ENCODE results near the gene LY6G6F. TPM values are rescaled to one million over a fixed set of nuclear protein-coding genes. Genes with fewer than 3 reads are reported as not detected.

Gene LY6G6F
- total and polyA plus RNA-seq, 2 donors (not counting 3 experiments of a cell fraction or from before 2014, with no cell fraction given), result not detected

- Histone ChIP-seq H3K9me3 (replicated peaks; ENCODE audit: control insufficient read depth, insufficient read depth, low read length) (no peaks in the 10 kb centered on the region), H3K27ac (ENCODE audit: insufficient read depth, low read depth, low read length) (no peak overlapping the region), H3K79me2 (ENCODE audit: control insufficient read depth, insufficient read depth, low read length) (no peaks in the 10 kb centered on the region), H3K36me3 (ENCODE audit: control insufficient read depth in 2 of 2, extremely low read depth in 1 of 2, insufficient read depth in 2 of 2, low read length in 2 of 2) (no peaks in the 10 kb centered on the region), H3K27me3 (ENCODE audit: control insufficient read depth in 2 of 2, insufficient read depth in 2 of 2, low read length in 2 of 2) (no peaks in the 10 kb centered on the region), H3K9ac (replicated peaks; ENCODE audit: extremely low read depth, insufficient read depth, low read length) (no peak overlapping the region), H3K4me1 (ENCODE audit: control insufficient read depth, extremely low read depth, insufficient read depth, low read length) (peaks cover 8% of the 10 kb centered on the region), H3K4me3 (replicated peaks in 1 of 3; ENCODE audit: insufficient read depth in 1 of 3, low read depth in 1 of 3, low read length in 3 of 3) (no peak overlapping the region), H3K9me1 (replicated peaks; ENCODE audit: control insufficient read depth, extremely low read depth, insufficient read depth, low read length) (no peaks in the 10 kb centered on the region), H2AFZ (ENCODE audit: low read depth, low read length) (no peak overlapping the region), H3K4me2 (ENCODE audit: insufficient read depth, low read length) (no peak overlapping the region), H4K20me1 (replicated peaks; ENCODE audit: control insufficient read depth, extremely low read depth, insufficient read depth, low read length) (no peaks in the 10 kb centered on the region)
- ChIA-PET CTCF (interaction anchor here (1.3 to 3.0 kb wide), 6 partner anchors 9 to 116 kb away, joined by 3 to 9 read pairs (median 5); partner anchors contain the start of genes ABHD16A and MPIG6B), POLR2A (interaction anchor here (0.7 to 2.0 kb wide), 2 partner anchors 10 to 11 kb away, joined by 3 to 10 read pairs; partner anchors contain the start of gene ABHD16A)
- intact Hi-C loops (cut with micrococcal nuclease) (no loop called here), dilution Hi-C loops (cut with MboI; ENCODE audit: extremely low pct_ligation_motif_present, low sequenced_read_pairs) (no loop called here)
- DNase-seq (ENCODE audit: low read depth, low spot score), result no peak
- no peak for FAIRE-seq
- no TSS peak for BruUV-seq (replicated peaks)
- TF ChIP-seq MYC (IDR thresholded peaks at IDR 0.05; ENCODE audit: low read depth, low read length) (no peak), JUN (IDR thresholded peaks at IDR 0.05; ENCODE audit: borderline replicate concordance, insufficient read depth, insufficient read length, low read depth) (no peak), GATA2 (IDR thresholded peaks at IDR 0.05; ENCODE audit: insufficient read depth, insufficient read length, low read depth, low read length) (no peak)
Measured at GRCh38 chr6:31713991-31714684, 7.5 kb downstream of the LY6G6F start.

GRCh38 chr6:31715022-31715958, 8.6 kb downstream of the LY6G6F start, which contains the start of gene LY6G6D:
LY6G6D (plus strand) TSS chr6:31715348; CDS start chr6:31715356, 8 bp downstream.
- Histone ChIP-seq H2AFZ (ENCODE audit: low read depth, low read length) (no peak within 1 kb of the TSS), H3K4me2 (ENCODE audit: insufficient read depth, low read length) (no peak within 1 kb of the TSS), H3K9me3 (replicated peaks; ENCODE audit: control insufficient read depth, insufficient read depth, low read length) (no peaks in the 10 kb centered on the region), H3K79me2 (ENCODE audit: control insufficient read depth, insufficient read depth, low read length) (no peaks in the 10 kb centered on the region), H3K9me1 (replicated peaks; ENCODE audit: control insufficient read depth, extremely low read depth, insufficient read depth, low read length) (no peaks in the 10 kb centered on the region), H3K4me3 (replicated peaks in 1 of 3; ENCODE audit: insufficient read depth in 1 of 3, low read depth in 1 of 3, low read length in 3 of 3) (no peak within 1 kb of the TSS), H3K9ac (replicated peaks; ENCODE audit: extremely low read depth, insufficient read depth, low read length) (no peak within 1 kb of the TSS), H3K4me1 (ENCODE audit: control insufficient read depth, extremely low read depth, insufficient read depth, low read length) (peaks cover 8% of the 10 kb centered on the region), H3K27me3 (ENCODE audit: control insufficient read depth in 2 of 2, insufficient read depth in 2 of 2, low read length in 2 of 2) (no peaks in the 10 kb centered on the region), H3K36me3 (ENCODE audit: control insufficient read depth in 2 of 2, extremely low read depth in 1 of 2, insufficient read depth in 2 of 2, low read length in 2 of 2) (no peaks in the 10 kb centered on the region), H4K20me1 (replicated peaks; ENCODE audit: control insufficient read depth, extremely low read depth, insufficient read depth, low read length) (no peaks in the 10 kb centered on the region), H3K27ac (ENCODE audit: insufficient read depth, low read depth, low read length) (no peak within 1 kb of the TSS)
- DNase-seq (ENCODE audit: low read depth, low spot score), result no peak
- CTCF ChIA-PET, result interaction anchor here (1.5 to 3.0 kb wide), 4 partner anchors 8 to 115 kb away, joined by 4 to 9 read pairs (median 7); partner anchors contain the start of genes ABHD16A and MPIG6B
- no TSS peak for BruUV-seq (replicated peaks)
- POLR2A ChIA-PET, result interaction anchor here (2.0 kb wide), 1 partner anchor 9 kb away, joined by 10 read pairs; no protein-coding TSS in a partner anchor
- no peak for FAIRE-seq
- TF ChIP-seq POLR2AphosphoS5 (IDR thresholded peaks at IDR 0.05; ENCODE audit: insufficient read depth, low read depth, low read length), result no peak
- TF ChIP-seq CTCF (IDR thresholded peaks at IDR 0.05; ENCODE audit: extremely low read depth in 1 of 2, insufficient read depth in 1 of 2, low read depth in 1 of 2, low read length in 2 of 2), result no peak
- TF ChIP-seq MAX (IDR thresholded peaks at IDR 0.05; ENCODE audit: insufficient read depth, insufficient read length), result no peak
- intact Hi-C loops (cut with micrococcal nuclease), result no loop called here
- dilution Hi-C loops (cut with MboI; ENCODE audit: extremely low pct_ligation_motif_present, low sequenced_read_pairs), result no loop called here

Measured in endothelial cell of umbilical vein (primary cell).